Coronary artery (tissue), 2 donors: ENCODE results near the gene SCNN1B.

Experiments used
- DNase-seq: peaks from one replicate; pipeline ENCODE4 v3.0.0-alpha.2; 2017; ENCODE audit warnings: low spot score
- H3K27ac ChIP-seq, 2 donors: fragments of 200-600 bp; sonication (generic); one replicate each; pipeline ENCODE4 v1.5.1; 2016 to 2019
- H3K4me3 ChIP-seq: fragments of 200-600 bp; sonication (generic); 2 replicates; pipeline ENCODE4 v1.5.1; 2016; ENCODE audit warnings: mild to moderate bottlenecking, moderate library complexity
- CTCF ChIP-seq: fragments of 200-600 bp; sonication (generic); IDR thresholded peaks from one replicate; pipeline ENCODE4 v1.5.1; 2019; ENCODE audit warnings: antibody characterized with exemption

The SCNN1B gene

GRCh38 chr16:23330583-23331249, 28.6 kb downstream of the SCNN1B start:
- TF ChIP-seq CTCF: no peak
- no peak for DNase-seq
- Histone ChIP-seq H3K4me3 (no peak overlapping the region), H3K27ac (no peak overlapping the region)

GRCh38 chr16:23333034-23333579, 31.0 kb downstream of the SCNN1B start:
- Histone ChIP-seq H3K27ac (no peak overlapping the region), H3K4me3 (no peak overlapping the region)
- DNase-seq: no peak
- no peak for TF ChIP-seq CTCF

- no peak overlapping the region for H3K27ac ChIP-seq
- no peak for TF ChIP-seq CTCF
- no peak overlapping the region for H3K4me3 ChIP-seq
- no peak for DNase-seq
Observed at GRCh38 chr16:23333831-23334456, 31.8 kb downstream of the SCNN1B start.

GRCh38 chr16:23334457-23334853, 32.4 kb downstream of the SCNN1B start:
- TF ChIP-seq CTCF: no peak
- Histone ChIP-seq H3K27ac (no peak overlapping the region), H3K4me3 (no peak overlapping the region)
- no peak for DNase-seq

GRCh38 chr16:23334950-23335349, 32.8 kb downstream of the SCNN1B start:
- TF ChIP-seq CTCF: no peak
- Histone ChIP-seq H3K27ac (no peak overlapping the region), H3K4me3 (no peak overlapping the region)
- DNase-seq: no peak

- Histone ChIP-seq H3K4me3 (no peak overlapping the region), H3K27ac (no peak overlapping the region)
- DNase-seq: no peak
- TF ChIP-seq CTCF: no peak
Observed at GRCh38 chr16:23337836-23338550, 35.9 kb downstream of the SCNN1B start.
